Colonic mucosa (tissue), 4 donors: ENCODE data around the gene HEATR9. TPM values are rescaled to one million over a fixed set of nuclear protein-coding genes. Genes with fewer than 3 reads are reported as not detected.

Experiments
- DNase-seq: peaks from one replicate; pipeline ENCODE4 v3.0.0-alpha.2; 2020
- H3K27ac ChIP-seq: fragments of 200-600 bp; one replicate; pipeline ENCODE4 v1.8.0; 2021
- H3K27me3 ChIP-seq: fragments of 200-600 bp; one replicate; pipeline ENCODE4 v1.8.0; 2021
- H3K36me3 ChIP-seq: fragments of 200-600 bp; one replicate; pipeline ENCODE4 v1.8.0; 2021
- H3K4me1 ChIP-seq: fragments of 200-600 bp; one replicate; pipeline ENCODE4 v1.8.0; 2021; ENCODE audit warnings: mild to moderate bottlenecking
- H3K4me3 ChIP-seq: fragments of 200-600 bp; one replicate; pipeline ENCODE4 v1.8.0; 2021
- H3K9ac ChIP-seq, 2 donors: one replicate each; pipeline ENCODE4 v1.7.0; 2013; ENCODE audit warnings: control low read depth in 2 of 2, low read depth in 2 of 2, low read length in 2 of 2
- H3K9me3 ChIP-seq: fragments of 200-600 bp; one replicate; pipeline ENCODE4 v1.8.0; 2021
- CTCF ChIP-seq: fragments of 200-600 bp; IDR thresholded peaks from one replicate; pipeline ENCODE4 v1.8.0; 2022; ENCODE audit warnings: antibody characterized with exemption, mild to moderate bottlenecking
- intact Hi-C: fragments of 100-400 bp; cut with DNase I; formaldehyde crosslinking; loops from one replicate; pipeline ENCODE4 v1.14.1; 2022
- total RNA-seq, 2 donors: library from RNA; stranded (reverse); fragmentation: NEBNext Ultra II Directional in 1 of 2; extraction: Animal tissue kit (Norgen Biotek cat#: 25700) in 1 of 2; gene quantifications; one replicate each; pipeline ENCODE4 v1.2.1, GENCODE V29; 2021
- donor health status: healthy.
- donor health status: DM: no; HTN: no; CAD: no.
- donor health status: DM: no; HTN: no; CAD: no.

Gene HEATR9
- total RNA-seq, 2 donors from 2014 or later: not detected

GRCh38 chr17:35847633-35848373 is 20.9 kb downstream of the HEATR9 start:
- intact Hi-C loops: no loop called here
- Histone ChIP-seq H3K4me3 (no peak overlapping the region), H3K36me3 (peaks cover 9% of the 10 kb centered on the region), H3K27ac (no peak overlapping the region), H3K9ac (no peak overlapping the region), H3K9me3 (no peaks in the 10 kb centered on the region), H3K27me3 (no peaks in the 10 kb centered on the region), H3K4me1 (no peaks in the 10 kb centered on the region)
- no peak for DNase-seq
- TF ChIP-seq CTCF: no peak

GRCh38 chr17:35847006-35847405 is 21.7 kb downstream of the HEATR9 start:
- H3K36me3 ChIP-seq: peaks cover 14% of the 10 kb centered on the region
- H3K4me1 ChIP-seq: no peaks in the 10 kb centered on the region
- no peaks in the 10 kb centered on the region for H3K27me3 ChIP-seq
- no peak for DNase-seq
- H3K9ac ChIP-seq: no peak overlapping the region
- TF ChIP-seq CTCF: no peak
- H3K4me3 ChIP-seq: no peak overlapping the region
- H3K9me3 ChIP-seq: no peaks in the 10 kb centered on the region
- H3K27ac ChIP-seq: no peak overlapping the region
- intact Hi-C loops: no loop called here

GRCh38 chr17:35846055-35846809 is 22.5 kb downstream of the HEATR9 start:
- no peak for TF ChIP-seq CTCF
- no peaks in the 10 kb centered on the region for H3K4me1 ChIP-seq
- no peak overlapping the region for H3K9ac ChIP-seq
- peaks cover 22% of the 10 kb centered on the region for H3K36me3 ChIP-seq
- no peak for DNase-seq
- intact Hi-C loops: no loop called here
- no peak overlapping the region for H3K4me3 ChIP-seq
- H3K27ac ChIP-seq: no peak overlapping the region
- H3K9me3 ChIP-seq: no peaks in the 10 kb centered on the region
- no peaks in the 10 kb centered on the region for H3K27me3 ChIP-seq

GRCh38 chr17:35844547-35844946 is 24.1 kb downstream of the HEATR9 start:
- H3K4me3 ChIP-seq: no peak overlapping the region
- intact Hi-C loops: no loop called here
- no peak overlapping the region for H3K27ac ChIP-seq
- no peak for TF ChIP-seq CTCF
- H3K4me1 ChIP-seq: no peaks in the 10 kb centered on the region
- no peak for DNase-seq
- H3K36me3 ChIP-seq: peaks cover 22% of the 10 kb centered on the region
- H3K9ac ChIP-seq: no peak overlapping the region
- no peaks in the 10 kb centered on the region for H3K9me3 ChIP-seq
- H3K27me3 ChIP-seq: no peaks in the 10 kb centered on the region

GRCh38 chr17:35843698-35844097 is 25.0 kb downstream of the HEATR9 start:
- intact Hi-C loops: no loop called here
- no peak overlapping the region for H3K9ac ChIP-seq
- DNase-seq: no peak
- no peak for TF ChIP-seq CTCF
- H3K27ac ChIP-seq: no peak overlapping the region
- H3K4me1 ChIP-seq: no peaks in the 10 kb centered on the region
- H3K27me3 ChIP-seq: no peaks in the 10 kb centered on the region
- no peaks in the 10 kb centered on the region for H3K9me3 ChIP-seq
- H3K36me3 ChIP-seq: peaks cover 22% of the 10 kb centered on the region
- H3K4me3 ChIP-seq: no peak overlapping the region
